Peyer's patch (tissue), 4 donors: ENCODE data around the gene SNURF. TPM values are rescaled to one million over a fixed set of nuclear protein-coding genes. Genes with fewer than 3 reads are reported as not detected.
"Not testable (repeated sequence)": the region's sequence is repeated elsewhere in the genome, so short reads cannot be mapped to it uniquely, and the experiment has no call there.

Source experiments
- DNase-seq, 3 donors: peaks; one replicate each; pipeline ENCODE4 v3.0.0-alpha.2; 2017 to 2019
- H3K27ac ChIP-seq, 4 donors: fragments of 200-600 bp; sonication (generic); one replicate each; pipeline ENCODE4 v1.5.1; 2016 to 2019
- H3K27me3 ChIP-seq, 2 donors: fragments of 200-600 bp; sonication (generic); one replicate each; pipeline ENCODE4 v1.5.1; 2019
- H3K36me3 ChIP-seq, 3 donors: fragments of 200-600 bp; sonication (generic); one replicate each; pipeline ENCODE4 v1.5.1; 2016 to 2019
- H3K4me1 ChIP-seq, 4 donors: fragments of 200-600 bp; sonication (generic); one replicate each; pipeline ENCODE4 v1.5.1; 2016 to 2019
- H3K4me3 ChIP-seq, 4 donors: fragments of 200-600 bp; sonication (generic); 1 replicate in 3 of 4; 2 replicates in 1 of 4; pipeline ENCODE4 v1.5.1; 2016 to 2019; ENCODE audit warnings: mild to moderate bottlenecking in 1 of 4
- H3K9me3 ChIP-seq, 4 donors: fragments of 200-600 bp; sonication (generic); one replicate each; pipeline ENCODE4 v1.5.1; 2016 to 2019; ENCODE audit warnings: mild to moderate bottlenecking in 1 of 4
- CTCF ChIP-seq, 6 experiments: fragments of 450-650 bp in 4 of 6; fragments of 200-600 bp in 2 of 6; sonication (generic) in 1 of 6; IDR thresholded peaks; one replicate each; pipeline ENCODE4 v1.5.1; 2017 to 2019; ENCODE audit warnings: antibody characterized with exemption in 6 of 6, mild to moderate bottlenecking in 3 of 6, moderate library complexity in 1 of 6
- POLR2A ChIP-seq, 2 donors: fragments of 450-650 bp; IDR thresholded peaks; one replicate each; pipeline ENCODE4 v1.5.1; 2017; ENCODE audit warnings: antibody characterized with exemption in 2 of 2, mild to moderate bottlenecking in 2 of 2, moderate library complexity in 2 of 2
- total RNA-seq, 4 donors: library from RNA; depleted of rRNA; stranded (reverse); fragments of >200 nt; gene quantifications; one replicate each; pipeline ENCODE4 v1.1.0, GENCODE V29; 2016

SNURF gene
- 10 to 100 TPM in 1 of 4 donors, 1 to 10 TPM in 2, not detected in 1; 4.8 to 21.5 (median 6.6) TPM for total RNA-seq

GRCh38 chr15:24954783-24955530 lies at the start of gene SNURF, which contains the start of gene SNRPN:
SNURF (plus strand) TSS chr15:24954987; CDS start chr15:24955049, 62 bp downstream.
SNRPN (plus strand) TSS chr15:24954987; CDS start chr15:24974454, 19,467 bp downstream.
- peak within 1 kb of the TSS; percentile 59 to 79 (median 65) for H3K4me3 ChIP-seq
- H3K36me3 ChIP-seq = no peaks in the 10 kb centered on the region
- H3K9me3 ChIP-seq = no peaks in the 10 kb centered on the region
- peak within 1 kb of the TSS; percentile 80 to 85 (median 82) for H3K27ac ChIP-seq
- TF ChIP-seq POLR2A (IDR thresholded peaks at IDR 0.05) = peak; percentile 61 to 67
- no peak for TF ChIP-seq CTCF (IDR thresholded peaks at IDR 0.05)
- no peaks in the 10 kb centered on the region for H3K4me1 ChIP-seq
- DNase-seq = peak; percentile 71 to 88 (median 74)
- H3K27me3 ChIP-seq = no peaks in the 10 kb centered on the region

- Histone ChIP-seq H3K9me3 (no peaks in the 10 kb centered on the region), H3K4me1 (no peaks in the 10 kb centered on the region), H3K27ac (no peak overlapping the region), H3K27me3 (no peaks in the 10 kb centered on the region), H3K36me3 (no peaks in the 10 kb centered on the region), H3K4me3 (no peak overlapping the region)
- TF ChIP-seq POLR2A (IDR thresholded peaks at IDR 0.05) (no peak), CTCF (IDR thresholded peaks at IDR 0.05) (no peak)
- no peak for DNase-seq
Measured at GRCh38 chr15:24916305-24917009, 38.3 kb upstream of the SNURF start.

DNA sequence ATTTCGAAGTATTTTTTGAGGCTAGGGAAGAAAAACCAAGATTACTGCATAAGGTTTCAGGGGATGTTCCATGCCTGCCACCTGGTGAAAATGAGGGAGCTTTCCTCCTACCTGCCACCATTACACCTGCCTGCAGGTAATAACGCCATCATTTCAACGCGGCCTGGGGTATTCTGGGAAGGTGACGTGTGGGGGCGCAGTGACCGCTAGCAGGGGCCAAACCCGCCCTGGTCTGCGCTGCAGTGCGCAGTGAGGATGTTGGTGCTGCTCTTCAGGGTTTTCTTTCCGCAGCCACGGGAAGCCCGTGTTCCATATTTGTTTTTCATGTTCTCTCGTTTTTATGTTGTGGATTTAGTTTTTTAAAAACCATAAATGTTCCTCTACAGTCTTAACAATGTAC lies 37.4 kb upstream of the SNURF start:
- Histone ChIP-seq H3K36me3 (no peaks in the 10 kb centered on the region), H3K27ac (no peak overlapping the region), H3K4me1 (no peaks in the 10 kb centered on the region), H3K9me3 (no peaks in the 10 kb centered on the region), H3K4me3 (no peak overlapping the region), H3K27me3 (no peaks in the 10 kb centered on the region)
- DNase-seq = no peak
- TF ChIP-seq CTCF (IDR thresholded peaks at IDR 0.05) (no peak), POLR2A (IDR thresholded peaks at IDR 0.05) (no peak)

GRCh38 chr15:24919446-24919845 lies 35.3 kb upstream of the SNURF start:
- DNase-seq = no peak
- no peak overlapping the region for H3K27ac ChIP-seq
- no peaks in the 10 kb centered on the region for H3K4me1 ChIP-seq
- no peak overlapping the region for H3K4me3 ChIP-seq
- no peaks in the 10 kb centered on the region for H3K36me3 ChIP-seq
- H3K9me3 ChIP-seq = no peaks in the 10 kb centered on the region
- TF ChIP-seq POLR2A (IDR thresholded peaks at IDR 0.05) = no peak
- no peak for TF ChIP-seq CTCF (IDR thresholded peaks at IDR 0.05)
- H3K27me3 ChIP-seq = no peaks in the 10 kb centered on the region

- DNase-seq, H3K27me3 ChIP-seq, H3K4me1 ChIP-seq, H3K4me3 ChIP-seq, H3K27ac ChIP-seq, H3K9me3 ChIP-seq, H3K36me3 ChIP-seq: not testable (repeated sequence)
Measured at GRCh38 chr15:24922781-24923180, 32.0 kb upstream of the SNURF start.

- Histone ChIP-seq H3K9me3 (no peaks in the 10 kb centered on the region), H3K36me3 (no peaks in the 10 kb centered on the region), H3K4me3 (no peak overlapping the region), H3K4me1 (no peaks in the 10 kb centered on the region), H3K27me3 (no peaks in the 10 kb centered on the region), H3K27ac (no peak overlapping the region)
- no peak for DNase-seq
- no peak for TF ChIP-seq POLR2A (IDR thresholded peaks at IDR 0.05)
Measured at GRCh38 chr15:24924153-24924552, 30.6 kb upstream of the SNURF start.
